ENCODE data around the gene MED25. TPM values are rescaled to one million over a fixed set of nuclear protein-coding genes. Genes with fewer than 3 reads are reported as not detected.
"Not testable (repeated sequence)": the region's sequence is repeated elsewhere in the genome, so short reads cannot be mapped to it uniquely, and the experiment has no call there.

Gene MED25
- total RNA-seq, 2 donors from 2014 or later: 89.1 to 90.0 TPM

GRCh38 chr19:49816590-49816989, 1.5 kb upstream of the MED25 start:
- H3K27ac ChIP-seq (ENCODE audit: low read depth, low read length): no peak overlapping the region
- no peaks in the 10 kb centered on the region for H3K9me3 Mint-ChIP-seq
- no peaks in the 10 kb centered on the region for H3K4me1 ChIP-seq (ENCODE audit: control insufficient read depth, insufficient read depth, low read length)
- no peak overlapping the region for H3K4me3 Mint-ChIP-seq
- no peak overlapping the region for H3K4me3 ChIP-seq (ENCODE audit: low read length)
- no peaks in the 10 kb centered on the region for H3K27me3 Mint-ChIP-seq (ENCODE audit: insufficient read depth)
- H3K36me3 ChIP-seq (ENCODE audit: control insufficient read depth, insufficient read depth, low read length): peaks cover 12% of the 10 kb centered on the region
- TF ChIP-seq CTCF (conservative IDR thresholded peaks at IDR 0.05): no peak
- WGBS, 2 experiments (ENCODE audit: insufficient coverage in 1 of 2, insufficient read length in 1 of 2): 89 to 93% methylated on average over 12 to 14 of the region's 14 CpGs
- DNase-seq: no peak
- no peak overlapping the region for H3K27ac Mint-ChIP-seq
- peaks cover 11% of the 10 kb centered on the region for H3K4me1 Mint-ChIP-seq
- no peaks in the 10 kb centered on the region for H3K27me3 ChIP-seq (ENCODE audit: control insufficient read depth, insufficient read depth, low read length, poor library complexity, severe bottlenecking)
- no peaks in the 10 kb centered on the region for H3K9me3 ChIP-seq (ENCODE audit: control insufficient read depth, low read length)
- peaks cover 16% of the 10 kb centered on the region for H3K36me3 Mint-ChIP-seq (ENCODE audit: low read depth)
- no peak overlapping the region for H3K9ac ChIP-seq (ENCODE audit: extremely low read depth, low read length, poor library complexity, severe bottlenecking)

GRCh38 chr19:49818649-49819370, 721 bp downstream of the MED25 start:
- Mint-ChIP-seq H3K27ac (peak overlapping the region; percentile 97), H3K9me3 (no peaks in the 10 kb centered on the region), H3K27me3 (ENCODE audit: insufficient read depth) (no peaks in the 10 kb centered on the region), H3K36me3 (ENCODE audit: low read depth) (peaks cover 30% of the 10 kb centered on the region), H3K4me1 (peaks cover 11% of the 10 kb centered on the region), H3K4me3 (peak overlapping the region; percentile 92)
- Histone ChIP-seq H3K27me3 (ENCODE audit: control insufficient read depth, insufficient read depth, low read length, poor library complexity, severe bottlenecking) (no peaks in the 10 kb centered on the region), H3K9ac (ENCODE audit: extremely low read depth, low read length, poor library complexity, severe bottlenecking) (peak overlapping the region; percentile 99), H3K36me3 (ENCODE audit: control insufficient read depth, insufficient read depth, low read length) (peaks cover 22% of the 10 kb centered on the region), H3K9me3 (ENCODE audit: control insufficient read depth, low read length) (no peaks in the 10 kb centered on the region), H3K4me3 (ENCODE audit: low read length) (peak overlapping the region; percentile 95), H3K4me1 (ENCODE audit: control insufficient read depth, insufficient read depth, low read length) (no peaks in the 10 kb centered on the region), H3K27ac (ENCODE audit: low read depth, low read length) (peak overlapping the region; percentile 60)
- no peak for TF ChIP-seq CTCF (conservative IDR thresholded peaks at IDR 0.05)
- WGBS, 2 experiments (ENCODE audit: insufficient coverage in 1 of 2, insufficient read length in 1 of 2): 46 to 62% methylated on average over 6 to 16 of the region's 16 CpGs
- no peak for DNase-seq

- 88 to 100% methylated on average over 3 to 7 of the region's 7 CpGs for WGBS, 2 experiments (ENCODE audit: insufficient coverage in 1 of 2, insufficient read length in 1 of 2)
- not testable (repeated sequence) for H3K27ac ChIP-seq (ENCODE audit: low read depth, low read length); H3K9me3 ChIP-seq (ENCODE audit: control insufficient read depth, low read length); H3K4me1 ChIP-seq (ENCODE audit: control insufficient read depth, insufficient read depth, low read length); H3K27me3 Mint-ChIP-seq (ENCODE audit: insufficient read depth); DNase-seq; H3K9me3 Mint-ChIP-seq; H3K27me3 ChIP-seq (ENCODE audit: control insufficient read depth, insufficient read depth, low read length, poor library complexity, severe bottlenecking)
- peak overlapping the region; percentile 99 for H3K9ac ChIP-seq (ENCODE audit: extremely low read depth, low read length, poor library complexity, severe bottlenecking)
- H3K36me3 ChIP-seq (ENCODE audit: control insufficient read depth, insufficient read depth, low read length): peaks cover 25% of the 10 kb centered on the region
- H3K4me3 ChIP-seq (ENCODE audit: low read length): peak overlapping the region; percentile 95
- H3K4me3 Mint-ChIP-seq: peak overlapping the region; percentile 92
- peaks cover 37% of the 10 kb centered on the region for H3K36me3 Mint-ChIP-seq (ENCODE audit: low read depth)
- H3K4me1 Mint-ChIP-seq: peaks cover 11% of the 10 kb centered on the region
- peak overlapping the region; percentile 97 for H3K27ac Mint-ChIP-seq
Measured at GRCh38 chr19:49819452-49820115, 1.5 kb downstream of the MED25 start.
